Endodermal cell (in vitro differentiated cells): ENCODE data around the gene PMVK. TPM values are rescaled to one million over a fixed set of nuclear protein-coding genes. Genes with fewer than 3 reads are reported as not detected.
A peak's percentile ranks its signal among the peaks of the same experiment; 100 is the strongest.

Experiments
- DNase-seq: peaks from one replicate; pipeline ENCODE4 v3.0.0-alpha.2; 2017
- H3K27ac ChIP-seq: 2 replicates; pipeline ENCODE4 v1.5.1; 2013; ENCODE audit warnings: mild to moderate bottlenecking, low read depth, low read length, moderate library complexity
- H3K27me3 ChIP-seq: 2 replicates; pipeline ENCODE4 v1.6.1; 2013; ENCODE audit warnings: mild to moderate bottlenecking, low read length, moderate library complexity; ENCODE audit not compliant: insufficient read depth, control insufficient read depth, poor library complexity, severe bottlenecking
- H3K36me3 ChIP-seq: 2 replicates; pipeline ENCODE4 v1.7.0; 2013; ENCODE audit warnings: mild to moderate bottlenecking, low read length, moderate library complexity; ENCODE audit not compliant: control insufficient read depth, insufficient read depth
- H3K4me1 ChIP-seq: one replicate; pipeline ENCODE4 v1.7.0; 2013; ENCODE audit warnings: low read length; ENCODE audit not compliant: control insufficient read depth, insufficient read depth
- H3K4me3 ChIP-seq: 2 replicates; pipeline ENCODE4 v1.5.1; 2013; ENCODE audit warnings: mild to moderate bottlenecking, low read length, moderate library complexity
- H3K9ac ChIP-seq: 2 replicates; pipeline ENCODE4 v1.6.1; 2013; ENCODE audit warnings: mild to moderate bottlenecking, low read length, moderate library complexity; ENCODE audit not compliant: poor library complexity, severe bottlenecking; ENCODE audit errors: extremely low read depth
- H3K9me3 ChIP-seq: 2 replicates; pipeline ENCODE4 v1.6.1; 2013; ENCODE audit warnings: mild to moderate bottlenecking, low read length, moderate library complexity; ENCODE audit not compliant: control insufficient read depth
- H3K27ac Mint-ChIP-seq: 2 replicates; pipeline ENCODE4 v1.8.0; 2020; ENCODE audit warnings: mixed read lengths
- H3K27me3 Mint-ChIP-seq: 2 replicates; pipeline ENCODE4 v1.8.0; 2021; ENCODE audit warnings: mild to moderate bottlenecking, mixed read lengths; ENCODE audit not compliant: insufficient read depth
- H3K36me3 Mint-ChIP-seq: 2 replicates; pipeline ENCODE4 v1.8.0; 2020; ENCODE audit warnings: low read depth, mixed read lengths
- H3K4me1 Mint-ChIP-seq: 2 replicates; pipeline ENCODE4 v1.8.0; 2020; ENCODE audit warnings: mixed read lengths
- H3K4me3 Mint-ChIP-seq: 2 replicates; pipeline ENCODE4 v1.8.0; 2020; ENCODE audit warnings: mild to moderate bottlenecking, moderate library complexity, mixed read lengths
- H3K9me3 Mint-ChIP-seq: 2 replicates; pipeline ENCODE4 v1.8.0; 2020; ENCODE audit warnings: mild to moderate bottlenecking, mixed read lengths
- CTCF ChIP-seq: fragments of 200-600 bp; sonication (generic); conservative IDR thresholded peaks from 2 replicates; pipeline ENCODE4 v1.5.0; 2021; ENCODE audit warnings: antibody characterized with exemption, mild to moderate bottlenecking
- WGBS, 2 experiments: methylation state at CpG; one replicate each; pipeline versions ENCODE4 v1.1.5 to v1.1.7; 2013; ENCODE audit warnings: missing lambda C conversion rate in 2 of 2, mixed read lengths in 1 of 2; ENCODE audit not compliant: insufficient coverage in 1 of 2, insufficient read length in 1 of 2; 5-methylcytosine and 5-hydroxymethylcytosine counted together
- total RNA-seq, 2 donors: library from RNA; stranded (reverse); fragmentation: NEBNext Ultra II Directional in 1 of 2; extraction: Animal tissue kit (Norgen Biotek cat#: 25700) in 1 of 2; gene quantifications; 2 replicates in 1 of 2; 3 replicates in 1 of 2; pipeline ENCODE4 v1.2.1, GENCODE V29; 2021

The PMVK gene
- total RNA-seq, 2 donors from 2014 or later = 16.0 to 16.4 TPM

- Histone ChIP-seq H3K4me3 (no peak overlapping the region), H3K9ac (no peak overlapping the region), H3K27me3 (no peaks in the 10 kb centered on the region), H3K27ac (no peak overlapping the region), H3K36me3 (peaks cover 18% of the 10 kb centered on the region), H3K4me1 (peaks cover 19% of the 10 kb centered on the region), H3K9me3 (no peaks in the 10 kb centered on the region)
- DNase-seq = no peak
- peaks cover 44% of the 10 kb centered on the region for H3K4me1 Mint-ChIP-seq
- peaks cover 16% of the 10 kb centered on the region for H3K36me3 Mint-ChIP-seq
- no peak overlapping the region for H3K4me3 Mint-ChIP-seq
- WGBS, 2 experiments = 90% methylated on average over 2 of the region's 2 CpGs; no CpG with 5 or more reads in 1 of the 2 experiments
- no peaks in the 10 kb centered on the region for H3K9me3 Mint-ChIP-seq
- no peaks in the 10 kb centered on the region for H3K27me3 Mint-ChIP-seq
- TF ChIP-seq CTCF = no peak
- H3K27ac Mint-ChIP-seq = no peak overlapping the region
These were observed 17.1 kb upstream of the PMVK start for GRCh38 chr1:154953611-154954038.

GRCh38 chr1:154952664-154953063, 16.1 kb upstream of the PMVK start:
- Mint-ChIP-seq H3K27me3 (no peaks in the 10 kb centered on the region), H3K36me3 (peaks cover 14% of the 10 kb centered on the region), H3K4me1 (peaks cover 42% of the 10 kb centered on the region), H3K4me3 (no peak overlapping the region), H3K27ac (peak overlapping the region; percentile 35), H3K9me3 (no peaks in the 10 kb centered on the region)
- peaks cover 19% of the 10 kb centered on the region for H3K4me1 ChIP-seq
- H3K27ac ChIP-seq = no peak overlapping the region
- no peaks in the 10 kb centered on the region for H3K9me3 ChIP-seq
- 92 to 93% methylated on average over 6 of the region's 6 CpGs for WGBS, 2 experiments
- DNase-seq = no peak
- H3K9ac ChIP-seq = no peak overlapping the region
- peaks cover 14% of the 10 kb centered on the region for H3K36me3 ChIP-seq
- no peak overlapping the region for H3K4me3 ChIP-seq
- H3K27me3 ChIP-seq = no peaks in the 10 kb centered on the region
- no peak for TF ChIP-seq CTCF

GRCh38 chr1:154951901-154952657, 15.6 kb upstream of the PMVK start:
- H3K9ac ChIP-seq = no peak overlapping the region
- H3K9me3 ChIP-seq = no peaks in the 10 kb centered on the region
- Mint-ChIP-seq H3K36me3 (peaks cover 15% of the 10 kb centered on the region), H3K9me3 (no peaks in the 10 kb centered on the region), H3K4me1 (peaks cover 36% of the 10 kb centered on the region), H3K27me3 (no peaks in the 10 kb centered on the region), H3K4me3 (no peak overlapping the region), H3K27ac (no peak overlapping the region)
- no peak for TF ChIP-seq CTCF
- DNase-seq = no peak
- 94 to 100% methylated on average over 2 to 14 of the region's 15 CpGs for WGBS, 2 experiments
- peak overlapping the region; percentile 38 for H3K27ac ChIP-seq
- H3K36me3 ChIP-seq = peaks cover 15% of the 10 kb centered on the region
- peaks cover 19% of the 10 kb centered on the region for H3K4me1 ChIP-seq
- H3K4me3 ChIP-seq = no peak overlapping the region
- no peaks in the 10 kb centered on the region for H3K27me3 ChIP-seq
